ENCODE measurements around the gene SPATA9.
"Not testable (repeated sequence)": the region's sequence is repeated elsewhere in the genome, so short reads cannot be mapped to it uniquely, and the experiment has no call there.

The SPATA9 gene

DNA sequence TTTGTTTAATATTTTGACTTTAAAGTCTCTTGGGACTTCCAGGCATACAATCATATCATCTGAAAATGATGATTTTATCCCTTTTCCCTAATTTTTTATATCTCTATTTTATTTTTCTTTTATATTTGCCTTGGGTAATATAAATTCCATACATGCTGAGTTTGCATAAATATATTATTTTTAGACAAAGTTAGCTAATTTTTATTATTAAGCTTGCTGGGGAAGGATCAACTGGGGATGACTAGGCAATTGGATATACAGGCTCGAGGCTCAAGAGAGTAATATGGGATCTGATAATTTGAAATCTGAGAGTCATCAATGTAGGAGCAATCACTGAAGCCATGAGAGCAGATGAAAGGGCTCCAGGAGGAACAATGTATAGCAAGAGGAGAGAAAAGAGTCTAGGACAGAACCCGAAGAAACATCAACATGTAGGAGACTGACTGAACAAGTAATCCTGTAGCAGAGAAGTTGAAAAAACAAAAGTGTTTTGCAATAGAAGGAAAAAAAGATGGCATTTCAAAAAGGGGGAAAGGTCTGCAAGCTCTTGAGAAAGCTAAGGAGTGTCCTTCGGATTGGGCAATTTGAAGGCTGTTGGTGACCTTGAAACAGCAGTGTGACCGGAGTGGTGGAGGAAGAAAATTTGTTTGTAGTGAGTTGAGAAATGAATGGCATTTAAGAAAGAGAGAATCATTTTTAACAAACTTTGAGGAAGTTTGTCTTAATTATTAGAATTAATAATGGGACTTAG lies 31.3 kb upstream of the SPATA9 start:
- Histone ChIP-seq H3K36me3 (ENCODE audit: control insufficient read depth, insufficient read depth, low read length) (no peaks in the 10 kb centered on the region), H3K4me3 (ENCODE audit: insufficient read depth, low read depth, low read length, poor library complexity, severe bottlenecking) (no peak overlapping the region), H3K27me3 (replicated peaks; ENCODE audit: control insufficient read depth, insufficient read depth, low read length, poor library complexity, severe bottlenecking) (no peaks in the 10 kb centered on the region), H3K27ac (ENCODE audit: insufficient read depth, low read length, poor library complexity, severe bottlenecking) (no peak overlapping the region), H3K4me1 (ENCODE audit: control insufficient read depth, insufficient read depth, low read length, poor library complexity, severe bottlenecking) (peaks cover 17% of the 10 kb centered on the region), H3K9me3 (ENCODE audit: control insufficient read depth, low read length) (no peaks in the 10 kb centered on the region)
- DNase-seq = no peak

DNA sequence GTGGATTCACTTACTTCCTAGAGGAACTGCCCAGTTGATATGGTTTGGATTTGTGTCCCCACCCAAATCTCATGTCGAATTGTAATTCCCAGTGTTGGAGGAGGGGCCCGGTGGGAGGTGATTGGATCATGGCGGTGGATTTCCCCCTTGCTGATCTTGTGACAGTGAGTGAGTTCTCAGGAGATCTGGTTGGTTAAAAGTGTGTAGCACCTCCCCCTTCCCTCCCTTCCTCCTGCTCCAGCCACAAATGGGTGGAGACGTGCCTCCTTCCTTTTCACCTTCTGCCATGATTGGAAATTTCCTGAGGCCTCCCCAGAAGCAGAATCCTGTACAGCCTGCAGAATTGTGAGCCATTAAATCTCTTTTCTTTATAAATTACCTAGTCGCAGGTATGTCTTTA lies 30.5 kb upstream of the SPATA9 start:
- H3K27me3 ChIP-seq (replicated peaks; ENCODE audit: control insufficient read depth, insufficient read depth, low read length, poor library complexity, severe bottlenecking); H3K4me3 ChIP-seq (ENCODE audit: insufficient read depth, low read depth, low read length, poor library complexity, severe bottlenecking); DNase-seq: not testable (repeated sequence)

GRCh38 chr5:95712347-95712958 lies 29.7 kb upstream of the SPATA9 start:
- Histone ChIP-seq H3K27ac (ENCODE audit: insufficient read depth, low read length, poor library complexity, severe bottlenecking) (no peak overlapping the region), H3K9me3 (ENCODE audit: control insufficient read depth, low read length) (no peaks in the 10 kb centered on the region), H3K4me1 (ENCODE audit: control insufficient read depth, insufficient read depth, low read length, poor library complexity, severe bottlenecking) (peaks cover 4% of the 10 kb centered on the region), H3K36me3 (ENCODE audit: control insufficient read depth, insufficient read depth, low read length) (no peaks in the 10 kb centered on the region), H3K4me3 (ENCODE audit: insufficient read depth, low read depth, low read length, poor library complexity, severe bottlenecking) (no peak overlapping the region), H3K27me3 (replicated peaks; ENCODE audit: control insufficient read depth, insufficient read depth, low read length, poor library complexity, severe bottlenecking) (no peaks in the 10 kb centered on the region)
- no peak for DNase-seq

More for the DNA sequence above, 30.5 kb upstream of the SPATA9 start:
- H3K4me1 ChIP-seq (ENCODE audit: control insufficient read depth, insufficient read depth, low read length, poor library complexity, severe bottlenecking) = peaks cover 11% of the 10 kb centered on the region
- H3K27ac ChIP-seq (ENCODE audit: insufficient read depth, low read length, poor library complexity, severe bottlenecking); H3K9me3 ChIP-seq (ENCODE audit: control insufficient read depth, low read length); H3K36me3 ChIP-seq (ENCODE audit: control insufficient read depth, insufficient read depth, low read length): not testable (repeated sequence)

DNA sequence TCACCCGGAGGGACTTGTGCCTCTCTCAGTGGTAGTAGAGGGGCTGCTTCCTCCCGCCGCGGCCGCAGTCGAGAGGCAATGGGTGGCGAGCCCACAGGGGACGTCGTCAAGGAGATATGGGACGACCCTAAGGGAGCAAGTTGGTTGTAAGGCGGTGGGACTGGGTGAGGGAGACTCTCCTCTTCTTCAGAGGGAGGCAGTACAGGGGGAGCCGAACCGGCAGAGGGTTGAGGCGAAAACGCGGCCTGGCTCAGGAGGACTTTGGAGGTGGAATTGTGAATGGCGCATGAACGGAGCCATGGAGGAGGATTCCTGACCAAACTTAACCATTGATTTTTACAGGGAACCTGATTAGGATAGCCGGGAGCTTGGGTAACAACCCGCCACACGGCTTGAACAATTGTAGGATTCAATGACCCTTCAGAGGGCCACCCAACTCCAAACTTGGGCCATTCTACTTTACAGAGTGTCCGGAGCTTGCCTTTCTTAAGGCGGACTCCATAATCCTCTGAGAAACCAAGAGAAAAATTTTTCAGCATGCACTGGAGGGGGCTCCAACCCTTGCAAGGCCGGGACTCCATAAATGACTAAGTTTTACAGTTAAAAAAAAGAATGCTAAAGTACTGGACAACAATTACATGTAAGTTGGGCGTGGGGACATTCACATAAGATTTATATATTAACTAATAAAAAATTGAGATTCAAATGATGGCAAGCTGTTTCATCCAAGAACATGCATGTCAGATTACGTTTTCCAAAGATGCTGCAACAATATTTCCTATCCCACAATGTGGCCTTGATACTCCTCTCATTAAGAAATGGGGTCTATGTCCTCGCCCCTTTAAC lies 28.9 kb upstream of the SPATA9 start:
- Histone ChIP-seq H3K9me3 (ENCODE audit: control insufficient read depth, low read length) (no peaks in the 10 kb centered on the region), H3K4me3 (ENCODE audit: insufficient read depth, low read depth, low read length, poor library complexity, severe bottlenecking) (no peak overlapping the region), H3K27me3 (replicated peaks; ENCODE audit: control insufficient read depth, insufficient read depth, low read length, poor library complexity, severe bottlenecking) (no peaks in the 10 kb centered on the region), H3K4me1 (ENCODE audit: control insufficient read depth, insufficient read depth, low read length, poor library complexity, severe bottlenecking) (no peaks in the 10 kb centered on the region), H3K27ac (ENCODE audit: insufficient read depth, low read length, poor library complexity, severe bottlenecking) (no peak overlapping the region), H3K36me3 (ENCODE audit: control insufficient read depth, insufficient read depth, low read length) (no peaks in the 10 kb centered on the region)
- DNase-seq = no peak

DNA sequence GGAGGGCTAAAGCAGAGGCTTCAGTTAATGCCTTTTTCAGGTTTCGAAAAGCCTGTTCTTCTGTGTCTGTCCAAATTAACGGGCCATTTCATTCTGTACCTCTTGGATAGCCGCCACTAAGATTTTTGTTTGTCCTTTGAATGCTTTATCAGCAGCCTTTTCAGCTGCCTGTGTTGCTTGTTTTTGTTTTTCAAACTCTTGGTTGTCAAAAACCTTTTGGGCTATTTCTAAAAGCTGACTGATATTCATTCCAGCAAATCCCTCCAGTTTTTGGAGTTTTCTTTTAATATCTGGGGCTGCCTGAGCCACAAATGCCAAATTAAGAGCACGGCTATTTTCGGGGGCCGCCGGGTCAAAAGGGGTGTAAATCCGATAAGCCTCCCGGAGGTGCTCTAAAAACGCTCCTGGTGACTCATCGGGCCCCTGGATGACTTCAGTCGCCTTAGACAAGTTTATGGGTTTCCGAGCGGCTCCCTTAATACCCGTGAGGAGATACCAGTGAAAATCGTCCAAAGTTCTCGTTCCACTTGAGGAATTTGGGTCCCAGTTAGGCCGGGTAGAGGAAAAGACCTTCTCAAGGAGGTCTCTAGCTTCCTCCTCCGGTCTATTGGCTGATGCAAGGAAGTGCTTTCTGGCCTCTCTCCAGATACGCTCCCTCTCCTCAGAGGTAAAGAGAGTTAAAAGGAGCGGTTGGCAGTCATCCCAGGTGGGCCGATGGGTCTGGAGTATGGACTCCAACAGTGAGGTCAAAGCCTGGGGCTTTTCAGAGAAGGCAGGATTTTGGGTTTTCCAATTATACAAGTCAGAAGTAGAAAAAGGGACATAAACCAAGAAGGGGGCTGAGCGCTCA lies 28.1 kb upstream of the SPATA9 start:
- not testable (repeated sequence) for H3K27me3 ChIP-seq (replicated peaks; ENCODE audit: control insufficient read depth, insufficient read depth, low read length, poor library complexity, severe bottlenecking)

DNA sequence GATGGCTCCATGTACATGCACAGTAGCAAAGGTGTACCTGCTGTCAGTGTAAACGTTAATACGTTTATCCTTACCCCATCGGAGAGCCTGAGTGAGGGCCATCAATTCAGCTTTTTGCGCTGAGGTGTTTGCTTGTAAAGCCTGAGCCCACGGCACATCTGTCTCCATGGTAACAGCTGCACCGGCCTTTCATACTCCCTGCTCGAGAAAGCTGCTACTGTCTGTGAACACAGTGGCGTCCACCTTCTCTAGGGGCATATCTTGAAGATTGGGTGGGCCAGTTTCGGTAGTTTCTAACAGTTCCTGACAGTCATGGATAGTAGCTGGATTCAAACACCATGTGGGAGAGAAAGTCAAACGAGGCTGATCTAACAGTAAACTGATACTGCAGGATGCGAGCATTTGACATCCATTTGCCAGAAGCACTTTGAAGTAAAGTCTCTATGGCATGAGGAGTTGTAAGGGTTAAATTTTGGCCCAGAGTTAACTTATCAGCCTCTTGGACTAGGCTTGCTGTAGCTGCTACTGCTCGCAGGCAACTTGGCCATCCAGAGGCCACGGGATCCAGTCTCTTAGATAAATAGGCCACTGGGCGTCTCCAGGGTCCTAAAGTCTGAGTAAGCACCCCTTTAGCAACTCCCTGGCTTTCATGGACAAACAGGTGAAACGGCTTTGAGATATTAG lies 27.3 kb upstream of the SPATA9 start:
- Histone ChIP-seq H3K27ac (ENCODE audit: insufficient read depth, low read length, poor library complexity, severe bottlenecking) (no peak overlapping the region), H3K4me3 (ENCODE audit: insufficient read depth, low read depth, low read length, poor library complexity, severe bottlenecking) (no peak overlapping the region), H3K36me3 (ENCODE audit: control insufficient read depth, insufficient read depth, low read length) (no peaks in the 10 kb centered on the region), H3K9me3 (ENCODE audit: control insufficient read depth, low read length) (no peaks in the 10 kb centered on the region), H3K27me3 (replicated peaks; ENCODE audit: control insufficient read depth, insufficient read depth, low read length, poor library complexity, severe bottlenecking) (no peaks in the 10 kb centered on the region), H3K4me1 (ENCODE audit: control insufficient read depth, insufficient read depth, low read length, poor library complexity, severe bottlenecking) (no peaks in the 10 kb centered on the region)
- DNase-seq = no peak

More for the DNA sequence above, 28.1 kb upstream of the SPATA9 start:
- H3K4me1 ChIP-seq (ENCODE audit: control insufficient read depth, insufficient read depth, low read length, poor library complexity, severe bottlenecking); H3K27ac ChIP-seq (ENCODE audit: insufficient read depth, low read length, poor library complexity, severe bottlenecking); H3K36me3 ChIP-seq (ENCODE audit: control insufficient read depth, insufficient read depth, low read length); H3K9me3 ChIP-seq (ENCODE audit: control insufficient read depth, low read length); H3K4me3 ChIP-seq (ENCODE audit: insufficient read depth, low read depth, low read length, poor library complexity, severe bottlenecking); DNase-seq: not testable (repeated sequence)

GRCh38 chr5:95708876-95709275 lies 26.1 kb upstream of the SPATA9 start:
- Histone ChIP-seq H3K9me3 (ENCODE audit: control insufficient read depth, low read length) (no peaks in the 10 kb centered on the region), H3K4me3 (ENCODE audit: insufficient read depth, low read depth, low read length, poor library complexity, severe bottlenecking) (no peak overlapping the region), H3K36me3 (ENCODE audit: control insufficient read depth, insufficient read depth, low read length) (no peaks in the 10 kb centered on the region), H3K27ac (ENCODE audit: insufficient read depth, low read length, poor library complexity, severe bottlenecking) (no peak overlapping the region), H3K4me1 (ENCODE audit: control insufficient read depth, insufficient read depth, low read length, poor library complexity, severe bottlenecking) (no peaks in the 10 kb centered on the region), H3K27me3 (replicated peaks; ENCODE audit: control insufficient read depth, insufficient read depth, low read length, poor library complexity, severe bottlenecking) (no peaks in the 10 kb centered on the region)
- no peak for DNase-seq

GRCh38 chr5:95707534-95708188 lies 24.9 kb upstream of the SPATA9 start:
- H3K27ac ChIP-seq (ENCODE audit: insufficient read depth, low read length, poor library complexity, severe bottlenecking); H3K36me3 ChIP-seq (ENCODE audit: control insufficient read depth, insufficient read depth, low read length); H3K4me1 ChIP-seq (ENCODE audit: control insufficient read depth, insufficient read depth, low read length, poor library complexity, severe bottlenecking); H3K27me3 ChIP-seq (replicated peaks; ENCODE audit: control insufficient read depth, insufficient read depth, low read length, poor library complexity, severe bottlenecking); H3K4me3 ChIP-seq (ENCODE audit: insufficient read depth, low read depth, low read length, poor library complexity, severe bottlenecking); DNase-seq; H3K9me3 ChIP-seq (ENCODE audit: control insufficient read depth, low read length): not testable (repeated sequence)

DNA sequence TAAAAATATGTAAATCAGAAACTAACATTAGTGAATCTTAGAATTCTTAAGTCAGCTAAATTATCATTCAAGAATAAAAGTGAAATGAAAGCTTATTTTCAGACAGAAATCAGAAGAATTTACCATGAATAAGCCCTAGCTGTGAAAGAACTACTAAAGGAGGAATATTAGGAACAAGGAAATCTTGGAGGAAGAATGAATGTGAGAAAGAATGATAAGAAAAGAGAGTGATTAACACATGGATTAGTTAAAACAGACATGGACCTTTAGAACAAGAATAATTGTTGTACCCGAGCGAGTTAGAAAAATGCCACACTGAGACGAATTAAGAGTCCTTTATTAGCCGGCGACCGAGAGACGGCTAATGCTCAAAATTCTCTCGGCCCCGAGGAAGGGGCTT lies 24.3 kb upstream of the SPATA9 start:
- Histone ChIP-seq H3K4me3 (ENCODE audit: insufficient read depth, low read depth, low read length, poor library complexity, severe bottlenecking) (no peak overlapping the region), H3K36me3 (ENCODE audit: control insufficient read depth, insufficient read depth, low read length) (no peaks in the 10 kb centered on the region), H3K4me1 (ENCODE audit: control insufficient read depth, insufficient read depth, low read length, poor library complexity, severe bottlenecking) (no peaks in the 10 kb centered on the region), H3K27ac (ENCODE audit: insufficient read depth, low read length, poor library complexity, severe bottlenecking) (no peak overlapping the region), H3K27me3 (replicated peaks; ENCODE audit: control insufficient read depth, insufficient read depth, low read length, poor library complexity, severe bottlenecking) (no peaks in the 10 kb centered on the region), H3K9me3 (ENCODE audit: control insufficient read depth, low read length) (no peaks in the 10 kb centered on the region)
- DNase-seq = no peak
